HG03196 (cell line): ENCODE measurements around the gene YJU2.
"Not testable (repeated sequence)": the region's sequence is repeated elsewhere in the genome, so short reads cannot be mapped to it uniquely, and the experiment has no call there.

Experiments used
- ATAC-seq: cut with Tn5 transposase; IDR thresholded peaks from one replicate; pipeline ENCODE4 v1.9.1; 2021; ENCODE audit not compliant: unreplicated experiment

The YJU2 gene

DNA sequence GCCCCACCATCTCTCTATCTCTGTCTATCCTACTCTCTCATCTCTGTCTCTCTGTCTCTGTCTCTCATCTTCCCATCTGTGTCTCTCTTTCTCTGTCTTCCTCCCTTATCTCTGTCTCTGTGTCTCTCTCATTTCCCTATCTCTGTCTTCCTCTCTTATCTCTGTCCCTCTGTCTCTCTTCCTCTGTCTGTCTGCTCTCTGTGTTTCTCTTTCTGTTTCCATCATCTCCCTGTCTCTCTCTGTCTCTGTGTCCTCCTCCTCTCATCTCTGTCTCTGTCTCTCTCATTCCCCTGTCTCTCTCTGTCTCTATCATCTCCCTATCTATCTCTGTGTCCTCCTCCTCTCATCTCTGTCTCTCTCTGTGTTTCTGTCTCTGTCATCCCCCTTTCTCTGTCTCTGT, 19.1 kb upstream of the YJU2 start:
- ATAC-seq: no peak

DNA sequence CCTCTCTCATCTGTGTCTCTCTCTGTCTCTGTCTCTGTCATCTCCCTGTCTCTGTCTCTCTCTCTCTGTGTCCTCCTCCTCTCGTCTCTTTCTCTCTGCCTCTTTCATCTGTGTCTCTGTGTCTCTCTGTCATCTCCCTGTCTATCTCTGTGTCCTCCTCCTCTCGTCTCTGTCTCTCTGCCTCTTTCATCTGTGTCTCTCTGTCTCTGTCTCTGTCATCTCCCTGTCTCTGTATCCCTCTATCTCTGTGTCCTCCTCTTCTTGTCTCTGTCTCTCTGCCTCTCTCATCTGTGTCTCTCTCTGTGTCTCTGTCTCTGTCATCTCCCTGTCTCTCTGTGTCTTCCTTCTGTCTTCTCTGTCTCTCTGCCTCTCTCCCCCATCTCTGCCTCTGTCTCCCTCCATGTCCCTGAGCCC, 18.1 kb upstream of the YJU2 start:
- no peak for ATAC-seq

DNA sequence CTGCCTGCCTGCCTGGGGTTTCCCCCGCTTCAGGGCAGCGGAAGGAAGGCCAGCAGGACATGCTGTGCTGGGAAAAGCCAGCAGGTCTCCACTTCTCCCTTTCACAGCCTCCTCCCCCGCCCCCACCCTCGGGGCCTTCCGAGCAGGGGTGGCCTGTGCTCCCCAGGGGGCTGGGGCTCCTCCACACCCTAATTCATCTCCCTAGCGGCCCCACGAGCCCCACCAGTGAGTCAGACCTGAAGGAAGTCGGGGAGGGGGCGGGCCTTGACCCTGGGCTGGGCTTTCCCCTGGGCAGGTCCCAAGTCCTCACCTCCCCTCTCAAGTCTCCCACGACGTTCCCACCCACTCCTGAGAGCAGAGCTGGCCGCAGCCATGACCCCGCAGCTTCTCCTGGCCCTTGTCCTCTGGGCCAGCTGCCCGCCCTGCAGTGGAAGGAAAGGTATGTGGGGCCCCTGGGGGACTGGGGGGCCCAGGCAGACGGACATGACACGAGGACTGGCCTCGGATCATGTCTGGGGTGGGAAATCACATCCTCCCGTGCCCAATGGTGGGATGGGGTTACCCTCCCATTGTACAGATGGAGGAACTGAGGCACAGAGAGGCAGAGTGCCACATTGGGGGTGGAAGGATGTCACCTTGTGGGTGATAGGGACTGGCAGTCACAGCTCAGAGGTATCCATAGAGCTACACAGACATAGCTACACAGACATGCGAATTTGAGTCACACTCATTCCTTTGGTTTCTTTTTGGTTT, 17.5 kb upstream of the YJU2 start, which contains the start of gene EBI3:
Gene EBI3, plus strand, starts transcription at position 345 of the 753 bp plus-strand sequence. Its CDS starts 28 bp downstream, at position 373.
- peak; percentile 61 for ATAC-seq

DNA sequence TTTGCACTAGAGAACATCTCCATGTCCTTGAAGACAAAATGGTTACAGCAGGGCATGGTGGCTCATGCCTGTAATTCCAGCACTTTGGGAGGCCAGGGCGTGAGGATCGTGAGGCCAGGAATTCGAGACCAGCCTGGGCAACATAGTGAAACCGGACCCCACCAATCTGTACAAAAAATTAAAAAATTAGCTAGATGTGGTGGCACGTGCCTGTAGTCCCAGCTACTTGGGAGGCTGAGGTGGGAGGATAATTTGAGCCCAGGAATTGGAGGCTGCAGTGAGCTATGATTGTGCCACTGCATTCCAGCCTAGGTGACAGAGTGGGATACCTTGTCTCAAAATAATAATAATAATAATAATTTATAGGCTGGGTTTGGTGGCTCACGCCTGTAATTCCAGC, 16.6 kb upstream of the YJU2 start:
- not testable (repeated sequence) for ATAC-seq

DNA sequence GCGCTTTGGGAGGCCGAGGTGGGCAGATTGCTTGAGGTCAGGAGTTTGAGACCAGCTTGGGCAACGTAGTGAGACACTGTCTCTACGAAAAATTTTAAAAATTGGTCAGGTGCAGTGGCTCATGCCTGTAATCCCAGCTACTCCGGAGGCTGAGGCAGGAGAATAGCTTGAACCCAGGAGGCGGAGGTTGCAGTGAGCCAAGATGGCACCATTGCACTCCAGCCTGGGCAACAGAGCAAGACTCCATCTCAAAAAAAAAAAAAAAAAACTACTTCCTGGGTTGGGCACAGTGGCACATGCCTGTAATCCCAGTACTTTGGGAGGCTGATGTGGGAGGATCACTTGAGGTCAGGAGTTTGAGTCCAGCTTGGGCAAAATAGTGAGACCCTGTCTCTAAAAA, 15.4 kb upstream of the YJU2 start:
- ATAC-seq: not testable (repeated sequence)

DNA sequence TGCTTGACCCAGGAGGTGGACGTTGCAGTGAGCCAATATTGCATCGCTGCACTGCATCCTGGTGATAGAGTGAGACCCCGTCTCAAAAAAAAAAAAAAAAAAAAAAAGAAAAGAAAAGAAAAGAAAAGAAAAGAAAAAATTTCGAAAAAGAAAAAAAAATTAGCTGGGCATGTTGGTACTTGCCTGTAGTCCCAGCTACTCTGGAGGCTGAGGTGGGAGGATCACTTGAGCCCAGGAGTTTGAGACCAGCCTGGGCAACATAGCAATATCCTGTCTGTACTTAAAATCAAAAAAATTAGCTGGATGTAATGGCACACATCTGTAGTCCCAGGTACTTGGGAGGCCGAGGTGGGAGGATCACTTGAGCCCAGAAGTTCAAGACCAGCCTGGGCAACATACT, 14.7 kb upstream of the YJU2 start:
- not testable (repeated sequence) for ATAC-seq

DNA sequence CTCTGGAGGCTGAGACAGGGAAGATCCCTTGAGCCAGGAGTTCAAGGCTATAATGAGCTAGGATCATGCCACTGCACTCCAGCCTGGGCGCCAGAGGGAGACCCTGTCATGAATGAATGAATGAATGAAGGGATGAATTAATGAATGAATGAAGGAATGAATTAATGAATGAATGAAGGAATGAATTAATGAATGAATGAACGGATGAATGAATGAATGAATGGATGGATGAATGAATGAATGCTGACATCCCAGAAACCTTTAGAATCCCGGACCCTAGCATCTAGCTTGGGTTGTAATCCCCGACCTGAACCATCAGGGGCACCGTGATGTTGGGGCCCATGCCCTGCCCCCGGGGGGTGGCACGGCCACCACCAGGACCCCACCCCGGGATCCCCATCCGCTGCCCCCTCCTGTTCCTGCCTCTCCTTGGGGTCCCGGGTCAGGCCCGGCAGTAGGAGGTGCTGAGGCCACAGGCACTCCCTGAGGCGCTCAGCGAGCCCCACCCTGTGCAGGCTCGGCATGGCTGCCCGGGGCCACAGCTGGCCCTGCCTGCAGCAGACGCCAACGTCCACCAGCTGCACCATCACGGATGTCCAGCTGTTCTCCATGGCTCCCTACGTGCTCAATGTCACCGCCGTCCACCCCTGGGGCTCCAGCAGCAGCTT, 14.1 kb upstream of the YJU2 start:
- no peak for ATAC-seq

DNA sequence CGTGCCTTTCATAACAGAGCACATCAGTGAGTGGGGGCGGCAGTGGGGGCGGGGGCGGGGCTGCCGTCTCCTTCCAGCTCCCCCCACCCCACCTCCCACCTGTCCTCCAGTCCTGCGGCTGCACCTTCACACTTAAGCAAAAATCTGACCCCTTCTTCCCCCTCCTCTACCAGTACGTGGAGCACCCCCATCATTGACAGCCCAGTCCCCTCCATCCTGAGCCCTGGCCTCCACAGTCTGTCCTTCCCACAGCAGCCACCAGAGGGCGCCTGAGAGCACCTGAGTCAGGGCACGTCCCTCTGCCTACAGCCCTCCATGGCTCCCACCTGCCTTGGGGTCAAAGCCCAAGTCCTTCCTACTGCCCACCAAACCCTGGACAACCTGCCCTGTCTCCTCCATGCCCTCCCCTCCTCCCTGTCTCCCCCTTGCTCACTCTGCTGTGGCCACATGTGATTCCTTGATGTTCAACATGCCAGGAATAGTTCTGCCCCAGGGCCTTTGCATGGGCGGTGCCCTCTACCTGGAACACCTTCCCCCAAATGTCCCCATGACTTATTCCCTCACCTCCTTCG, 13.5 kb upstream of the YJU2 start:
- no peak for ATAC-seq

DNA sequence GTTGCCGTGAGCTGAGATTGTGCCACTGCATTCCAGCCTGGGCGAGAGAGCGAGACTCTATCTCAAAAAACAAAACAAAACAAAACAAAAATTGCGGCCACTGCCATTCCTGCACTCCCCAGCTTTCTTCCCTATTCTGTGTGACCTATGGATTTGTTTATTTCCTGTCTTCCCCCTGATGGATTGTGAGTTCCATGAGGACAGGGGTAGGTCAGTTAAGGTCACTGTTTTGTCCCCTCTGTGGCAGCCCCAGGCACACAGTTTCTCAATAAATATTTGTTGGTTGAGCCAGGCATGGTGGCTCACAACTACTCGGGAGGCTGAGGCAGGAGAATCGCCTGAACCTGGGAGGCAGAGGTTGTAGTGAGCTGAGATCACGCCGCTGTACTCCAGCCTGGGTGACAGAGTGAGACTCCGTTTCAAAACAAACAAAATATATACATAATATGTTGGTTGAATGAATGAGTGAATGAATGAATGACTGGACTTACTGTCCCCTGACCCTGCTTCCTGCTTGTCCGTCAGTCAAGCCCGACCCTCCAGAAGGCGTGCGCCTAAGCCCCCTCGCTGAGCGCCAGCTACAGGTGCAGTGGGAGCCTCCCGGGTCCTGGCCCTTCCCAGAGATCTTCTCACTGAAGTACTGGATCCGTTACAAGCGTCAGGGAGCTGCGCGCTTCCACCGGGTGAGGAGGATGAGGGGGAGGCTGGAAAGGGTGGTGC, 12.6 kb upstream of the YJU2 start:
- no peak for ATAC-seq

DNA sequence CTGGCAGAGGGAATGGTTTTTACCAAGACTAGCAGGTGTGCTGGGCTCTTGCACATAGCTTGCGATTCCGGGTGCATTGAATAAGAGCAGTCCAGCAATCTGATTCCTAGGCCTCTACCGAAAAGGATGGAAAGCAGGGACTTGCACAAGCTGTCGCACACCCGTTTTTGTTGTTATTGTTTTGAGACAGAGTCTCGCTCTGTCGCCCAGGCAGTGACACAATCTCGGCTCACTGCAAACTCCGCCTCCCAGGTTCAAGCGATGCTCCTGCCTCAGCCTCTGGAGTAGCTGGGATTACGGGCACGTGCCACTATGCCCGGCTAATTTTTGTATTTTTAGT, 12.0 kb upstream of the YJU2 start:
- no peak for ATAC-seq

DNA sequence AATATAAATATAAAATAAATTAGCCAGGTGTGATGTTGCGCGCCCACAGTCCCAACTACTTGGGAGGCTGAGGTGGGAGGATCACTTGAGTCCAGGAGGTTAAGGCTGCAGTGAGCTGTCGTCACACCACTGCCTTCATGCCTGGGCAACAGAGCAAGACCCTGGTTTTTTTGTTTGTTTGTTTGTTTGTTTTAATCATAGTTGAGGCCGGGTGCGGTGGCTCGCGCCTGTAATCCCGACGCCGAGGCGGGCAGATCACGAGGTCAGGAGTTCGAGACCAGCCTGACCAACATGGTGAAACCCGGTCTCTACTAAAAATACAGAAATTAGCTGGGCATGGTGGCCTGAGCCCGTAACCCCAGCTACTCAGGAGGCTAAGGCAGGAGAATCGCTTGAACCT, 9.4 kb upstream of the YJU2 start:
- ATAC-seq: not testable (repeated sequence)

DNA sequence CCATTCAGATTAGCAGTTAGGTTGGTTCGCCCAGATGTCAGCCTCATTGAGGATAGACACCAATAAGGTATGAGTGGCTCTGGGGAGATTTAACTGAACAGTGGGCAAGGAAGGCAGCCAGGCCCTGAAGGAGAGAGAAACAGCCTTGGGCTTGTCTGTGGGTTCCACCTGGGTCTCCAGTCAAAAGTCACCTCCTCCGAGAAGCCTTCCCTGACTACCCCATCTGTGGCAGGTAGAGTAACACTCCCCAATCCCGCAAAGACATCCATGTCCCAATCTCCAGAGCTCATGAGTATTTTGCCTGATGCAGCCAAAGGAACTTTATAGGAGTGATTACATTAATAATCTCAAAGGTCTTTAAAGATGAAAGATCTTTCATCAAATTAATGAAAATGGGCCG, 8.0 kb upstream of the YJU2 start:
- no peak for ATAC-seq

DNA sequence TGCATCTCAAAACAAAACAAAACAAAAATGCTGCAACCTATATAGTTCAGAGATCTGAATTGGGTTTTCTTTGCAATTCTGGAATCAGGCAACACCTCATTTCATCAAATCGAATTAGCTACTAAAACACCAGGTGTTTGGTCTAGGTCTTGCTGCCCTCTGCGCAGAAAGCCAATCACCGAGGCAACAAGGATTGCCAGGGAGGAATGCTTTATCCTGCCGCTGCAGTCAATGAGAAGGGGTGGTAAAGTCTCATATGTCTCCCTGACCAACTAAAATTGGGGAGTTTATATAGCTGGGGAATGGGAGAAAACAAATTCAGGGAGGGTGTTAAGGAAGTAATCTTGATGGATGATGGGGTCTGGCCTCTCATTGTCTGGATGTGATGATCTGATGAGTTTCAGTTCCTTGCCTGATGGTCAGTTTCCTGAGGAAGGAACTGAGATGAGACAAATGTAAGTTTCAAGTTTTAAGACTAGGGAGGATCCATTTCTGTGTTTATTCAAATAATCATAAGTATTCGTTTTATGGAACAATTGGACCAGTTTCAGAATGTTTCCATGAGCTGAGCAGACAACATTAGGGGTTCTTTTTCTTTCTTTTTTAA, 5.0 kb upstream of the YJU2 start:
- no peak for ATAC-seq

DNA sequence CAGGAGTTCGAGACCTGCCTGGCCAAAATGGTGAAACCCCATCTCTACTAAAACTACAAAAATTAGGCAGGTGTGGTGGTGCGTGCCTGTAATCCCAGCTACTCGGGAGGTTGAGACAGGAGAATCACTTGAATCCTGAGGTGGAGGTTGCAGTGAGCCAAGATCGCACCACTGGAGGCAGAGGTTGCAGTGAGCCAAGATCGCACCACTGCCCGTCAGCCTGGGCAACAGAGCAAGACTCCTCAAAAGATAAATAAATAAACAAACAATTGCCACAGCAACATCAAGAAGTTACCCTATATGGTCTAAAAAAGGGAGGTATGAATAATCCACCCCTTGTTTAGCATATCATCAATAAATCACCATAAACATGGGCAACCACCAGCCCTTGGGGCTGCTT, 942 bp upstream of the YJU2 start:
- ATAC-seq: not testable (repeated sequence)

DNA sequence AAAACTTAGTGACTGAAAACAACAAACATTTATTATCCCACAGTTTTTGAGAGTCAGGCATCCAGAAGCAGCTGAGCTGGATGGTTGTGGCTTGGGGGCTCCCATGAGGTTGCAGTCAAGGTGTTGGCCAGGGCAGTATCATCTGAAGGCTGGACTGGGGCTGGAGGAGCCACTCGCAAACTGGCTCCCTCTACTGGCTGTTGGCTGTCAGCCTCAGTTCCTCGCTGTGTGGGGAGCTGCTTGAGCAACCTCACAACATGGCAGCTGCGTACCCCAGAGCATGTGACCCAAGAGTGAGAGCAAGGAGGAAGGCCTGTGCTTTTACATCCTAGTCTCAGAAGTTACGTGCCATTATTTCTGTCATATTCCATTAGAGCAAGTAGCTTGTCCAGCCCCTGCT, 9.7 kb downstream of the YJU2 start:
- no peak for ATAC-seq

DNA sequence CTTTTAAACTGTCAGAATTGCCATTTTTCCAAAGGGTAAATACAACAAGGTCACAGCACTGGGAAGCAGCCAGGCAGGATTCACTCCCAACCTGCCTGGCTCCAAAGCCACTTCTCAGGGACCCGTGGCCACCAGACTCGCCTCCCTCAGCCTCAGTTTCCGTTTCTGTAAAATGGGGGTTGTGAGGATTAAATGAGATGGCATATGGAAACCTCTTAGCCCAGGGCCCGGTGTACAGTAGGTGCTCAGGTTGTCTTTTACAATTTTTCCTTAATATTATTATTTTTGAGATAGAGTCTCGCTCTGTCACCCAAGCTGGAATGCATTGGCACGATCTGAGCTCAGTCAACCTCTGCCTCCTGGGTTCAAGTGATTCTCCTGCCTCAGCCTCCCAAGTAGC, 10.1 kb downstream of the YJU2 start:
- no peak for ATAC-seq

DNA sequence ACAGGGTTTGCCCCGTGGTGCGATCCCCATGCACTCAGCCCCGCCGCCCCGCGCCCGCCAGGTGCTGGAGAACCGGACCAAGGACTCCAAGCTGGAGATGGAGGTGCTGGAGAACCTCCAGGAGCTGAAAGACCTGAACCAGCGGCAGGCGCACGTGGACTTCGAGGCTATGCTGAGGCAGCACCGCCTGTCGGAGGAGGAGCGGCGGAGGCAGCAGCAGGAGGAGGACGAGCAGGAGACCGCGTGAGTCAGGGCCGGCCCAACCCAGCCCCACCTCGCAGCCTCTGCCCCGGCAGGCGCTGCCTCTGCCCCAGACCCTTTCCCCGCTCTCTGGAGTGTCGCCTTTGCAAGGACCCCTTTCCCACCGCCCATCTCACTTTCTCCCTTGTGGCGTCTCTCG, 11.3 kb downstream of the YJU2 start:
- ATAC-seq: no peak

DNA sequence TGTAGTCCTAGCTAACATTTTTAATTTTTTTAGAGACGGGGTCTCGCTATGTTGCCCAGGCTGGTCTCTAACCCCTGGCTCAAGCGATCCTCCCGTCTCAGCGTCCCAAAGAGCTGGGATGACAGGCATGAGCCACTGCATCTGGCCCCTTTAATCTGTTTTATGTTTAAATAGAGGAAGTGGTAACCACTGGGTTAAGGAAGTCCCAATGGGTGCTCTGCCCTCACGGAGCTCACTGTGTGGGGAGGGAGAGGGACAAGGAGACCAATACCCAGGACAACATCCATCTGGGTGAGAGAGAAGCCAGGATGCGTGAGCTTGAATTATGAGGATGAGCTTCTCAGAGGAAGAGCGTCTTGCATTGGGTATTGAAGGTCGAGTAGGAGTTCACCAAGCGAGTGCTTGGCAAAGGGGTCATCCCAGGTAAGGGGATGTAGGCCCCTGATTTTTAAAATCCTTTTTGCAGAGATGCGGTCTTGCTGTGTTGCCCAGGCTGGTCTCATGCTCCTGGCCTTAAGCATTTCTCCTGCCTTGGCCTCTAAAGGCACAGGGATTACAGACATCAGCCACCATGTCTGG, 13.8 kb downstream of the YJU2 start:
- no peak for ATAC-seq

DNA sequence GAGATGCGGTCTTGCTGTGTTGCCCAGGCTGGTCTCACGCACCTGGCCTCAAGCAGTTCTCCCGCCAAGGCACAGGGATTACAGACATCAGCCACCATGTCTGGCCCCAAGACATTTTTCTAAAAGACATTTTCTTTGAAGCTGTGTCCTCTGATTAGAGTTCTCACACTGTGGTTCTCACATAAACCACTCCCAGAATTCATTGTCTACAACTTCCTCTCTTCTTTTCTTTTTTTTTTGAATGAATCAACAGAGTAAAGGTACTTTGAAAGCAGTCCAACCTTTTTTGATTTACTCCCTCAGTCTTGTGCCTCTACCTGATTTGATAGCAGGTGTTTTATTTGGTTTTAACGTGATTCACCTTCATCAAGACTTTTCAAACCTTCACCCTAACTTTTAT, 17.9 kb downstream of the YJU2 start:
- ATAC-seq: no peak

DNA sequence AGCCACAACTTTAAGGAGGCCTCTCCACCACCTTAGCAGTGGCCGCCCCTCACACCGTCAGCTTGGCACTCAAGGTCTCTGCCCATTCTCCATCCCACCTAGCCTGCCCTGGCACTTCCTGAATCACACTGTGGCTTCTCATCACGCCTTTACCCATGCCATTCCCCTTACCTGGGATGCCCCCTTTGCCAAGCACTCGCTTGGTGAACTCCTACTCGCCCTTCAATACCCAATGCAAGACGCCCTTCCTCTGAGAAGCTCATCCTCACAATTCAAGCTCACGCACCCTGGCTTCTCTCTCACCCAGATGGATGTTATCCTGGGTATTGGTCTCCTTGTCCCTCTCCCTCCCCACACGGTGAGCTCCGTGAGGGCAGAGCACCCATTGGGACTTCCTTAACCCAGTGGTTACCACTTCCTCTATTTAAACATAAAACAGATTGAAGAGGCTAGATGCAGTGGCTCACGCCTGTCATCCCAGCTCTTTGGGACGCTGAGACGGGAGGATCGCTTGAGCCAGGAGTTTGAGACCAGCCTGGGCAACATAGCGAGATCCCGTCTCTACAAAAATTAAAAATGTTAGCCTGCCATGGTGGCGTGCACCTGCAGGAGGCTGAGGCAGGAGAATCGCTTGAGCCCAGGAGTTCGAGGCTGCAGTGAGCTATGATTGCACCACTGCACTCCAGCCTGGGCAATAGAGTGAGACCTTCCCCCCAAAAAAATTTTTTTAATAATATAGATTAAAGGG, 19.5 kb downstream of the YJU2 start:
- ATAC-seq: no peak
